OCI-LY7 (cell line): ENCODE data around the gene QPCTL. TPM values are rescaled to one million over a fixed set of nuclear protein-coding genes. Genes with fewer than 3 reads are reported as not detected.

Source experiments
- BruUV-seq: library from RNA; stranded (reverse); fragments of 400-500 nt; replicated peaks from 2 replicates; lab custom pipeline; 2021; lab: Mats Ljungman, UMichigan
- CTCF ChIA-PET: fragments of 300-600 bp; sonication (Branson Sonifier 250); formaldehyde crosslinking; loops from one replicate; lab custom pipeline; 2022; ENCODE audit warnings: antibody characterized with exemption; ENCODE audit not compliant: unreplicated experiment; lab: Charles Lee
- POLR2A ChIA-PET: fragments of 300-600 bp; sonication (Branson Sonifier 250); formaldehyde crosslinking; loops from one replicate; lab custom pipeline; 2022; ENCODE audit warnings: antibody characterized with exemption; lab: Charles Lee
- DNase-seq: peaks from one replicate; pipeline ENCODE4 v3.0.0-alpha.2; 2015; ENCODE audit warnings: low spot score
- H2AFZ ChIP-seq: fragments of 200-600 bp; sonication (generic), shearing (Covaris generic); 2 replicates; pipeline ENCODE4 v1.6.1; 2014; ENCODE audit warnings: mild to moderate bottlenecking, antibody characterized with exemption, low read length, moderate library complexity
- H3K27ac ChIP-seq: fragments of 200-600 bp; sonication (generic); 2 replicates; pipeline ENCODE4 v1.5.1; 2014; ENCODE audit warnings: mixed run types, low read depth, mild to moderate bottlenecking, moderate library complexity, low read length, inconsistent platforms; ENCODE audit not compliant: poor library complexity, severe bottlenecking
- H3K36me3 ChIP-seq: fragments of 200-600 bp; sonication (generic); 2 replicates; pipeline ENCODE4 v1.6.1; 2014; ENCODE audit warnings: mild to moderate bottlenecking, antibody characterized with exemption, low read length, moderate library complexity, mixed read lengths; ENCODE audit not compliant: insufficient read depth
- H3K4me1 ChIP-seq: fragments of 200-600 bp; sonication (generic); 2 replicates; pipeline ENCODE4 v1.5.1; 2014; ENCODE audit warnings: mild to moderate bottlenecking, low read length; ENCODE audit not compliant: insufficient read depth, poor library complexity, severe bottlenecking
- H3K4me2 ChIP-seq: fragments of 200-600 bp; sonication (generic); 2 replicates; pipeline ENCODE4 v1.6.1; 2014; ENCODE audit warnings: mild to moderate bottlenecking, low read length
- H3K4me3 ChIP-seq: fragments of 200-600 bp; sonication (generic); 2 replicates; pipeline ENCODE4 v1.5.1; 2014; ENCODE audit warnings: mild to moderate bottlenecking, low read depth, low read length; ENCODE audit not compliant: poor library complexity, severe bottlenecking
- H3K79me2 ChIP-seq: fragments of 200-600 bp; sonication (generic); 2 replicates; pipeline ENCODE4 v1.6.1; 2016; ENCODE audit warnings: low read depth, mild to moderate bottlenecking, low read length, moderate library complexity, mixed read lengths; ENCODE audit not compliant: insufficient read depth
- H3K9me2 ChIP-seq: fragments of 200-600 bp; sonication (generic); 2 replicates; pipeline ENCODE4 v1.6.1; 2016; ENCODE audit warnings: mild to moderate bottlenecking, low read length, mixed read lengths; ENCODE audit not compliant: insufficient read depth
- H3K9me3 ChIP-seq: fragments of 200-600 bp; sonication (generic); 2 replicates; pipeline ENCODE4 v1.6.1; 2014; ENCODE audit warnings: mild to moderate bottlenecking, mixed run types, low read length, mixed read lengths
- H4K20me1 ChIP-seq: fragments of 200-600 bp; sonication (generic); 2 replicates; pipeline ENCODE4 v1.6.1; 2014; ENCODE audit warnings: mild to moderate bottlenecking, antibody characterized with exemption, low read length, moderate library complexity, mixed read lengths; ENCODE audit not compliant: insufficient read depth
- CTCF ChIP-seq: fragments of 200-600 bp; sonication (generic); conservative IDR thresholded peaks from 2 replicates; pipeline ENCODE4 v1.5.1; 2014; ENCODE audit warnings: mild to moderate bottlenecking, antibody characterized with exemption, low read length, moderate library complexity, mixed read lengths
- EZH2phosphoT487 ChIP-seq: fragments of 200-600 bp; sonication (generic); IDR thresholded peaks from 2 replicates; pipeline ENCODE4 v1.6.1; 2018; ENCODE audit warnings: low read depth, borderline replicate concordance, mild to moderate bottlenecking, mixed run types, antibody characterized with exemption, low read length, moderate library complexity, mixed read lengths
- intact Hi-C: fragments of 100-400 bp; cut with micrococcal nuclease; formaldehyde crosslinking; loops from one replicate; pipeline ENCODE4 v1.10.0; 2022; ENCODE audit not compliant: unreplicated experiment
- total RNA-seq, 2 experiments: library from RNA; depleted of rRNA in 1 of 2; stranded (reverse); fragments of >200 nt in 1 of 2; shearing (Covaris generic) in 1 of 2; gene quantifications; 2 replicates each; pipeline ENCODE4 v1.2.3, GENCODE V29; 2014 to 2022

QPCTL gene
- total RNA-seq, 2 experiments from 2014 or later, result 24.8 to 26.3 TPM

DNA sequence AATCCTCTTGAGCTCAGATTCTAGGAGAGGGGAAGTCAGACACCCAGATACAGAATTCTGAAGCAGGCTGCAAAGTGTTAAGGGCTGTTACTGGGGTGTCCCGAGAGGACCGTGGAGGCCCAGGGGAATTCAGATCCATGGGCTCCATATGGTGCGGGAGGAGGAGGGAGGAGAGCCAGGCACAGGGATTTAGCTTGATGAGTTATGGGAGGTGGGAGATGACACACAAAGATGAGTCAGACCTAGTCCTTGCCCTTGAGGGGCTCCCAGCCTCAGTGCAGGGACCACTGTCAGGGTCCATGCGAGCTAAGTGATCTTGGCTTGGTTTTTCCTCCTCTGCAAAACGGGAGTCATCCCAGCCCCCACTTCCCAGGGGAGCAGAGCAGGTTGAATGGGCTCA, 38.8 kb upstream of the QPCTL start:
- H3K4me2 ChIP-seq, result no peak overlapping the region
- intact Hi-C loops, result no loop called here
- no peaks in the 10 kb centered on the region for H3K79me2 ChIP-seq
- no peak for DNase-seq
- no TSS peak for BruUV-seq
- no peaks in the 10 kb centered on the region for H3K9me2 ChIP-seq
- H2AFZ ChIP-seq, result no peak overlapping the region
- H3K4me1 ChIP-seq, result no peaks in the 10 kb centered on the region
- H3K27ac ChIP-seq, result no peak overlapping the region
- no peaks in the 10 kb centered on the region for H3K9me3 ChIP-seq
- no peak overlapping the region for H3K4me3 ChIP-seq
- ChIA-PET CTCF (no interaction called here), POLR2A (no interaction called here)
- no peak for TF ChIP-seq EZH2phosphoT487
- no peak for TF ChIP-seq CTCF
- H4K20me1 ChIP-seq, result no peaks in the 10 kb centered on the region
- no peaks in the 10 kb centered on the region for H3K36me3 ChIP-seq

GRCh38 chr19:45655073-45655472, 37.4 kb upstream of the QPCTL start:
- Histone ChIP-seq H3K4me3 (no peak overlapping the region), H3K27ac (no peak overlapping the region), H3K9me2 (no peaks in the 10 kb centered on the region), H3K9me3 (no peaks in the 10 kb centered on the region), H2AFZ (no peak overlapping the region), H4K20me1 (no peaks in the 10 kb centered on the region), H3K79me2 (no peaks in the 10 kb centered on the region), H3K4me2 (no peak overlapping the region), H3K36me3 (no peaks in the 10 kb centered on the region), H3K4me1 (no peaks in the 10 kb centered on the region)
- intact Hi-C loops, result no loop called here
- ChIA-PET POLR2A (interaction anchor here (0.6 kb wide), 1 partner anchor 78 kb away, joined by 3 read pairs; no protein-coding TSS in a partner anchor), CTCF (no interaction called here)
- no peak for DNase-seq
- BruUV-seq, result no TSS peak
- TF ChIP-seq EZH2phosphoT487, result no peak
- no peak for TF ChIP-seq CTCF

DNA sequence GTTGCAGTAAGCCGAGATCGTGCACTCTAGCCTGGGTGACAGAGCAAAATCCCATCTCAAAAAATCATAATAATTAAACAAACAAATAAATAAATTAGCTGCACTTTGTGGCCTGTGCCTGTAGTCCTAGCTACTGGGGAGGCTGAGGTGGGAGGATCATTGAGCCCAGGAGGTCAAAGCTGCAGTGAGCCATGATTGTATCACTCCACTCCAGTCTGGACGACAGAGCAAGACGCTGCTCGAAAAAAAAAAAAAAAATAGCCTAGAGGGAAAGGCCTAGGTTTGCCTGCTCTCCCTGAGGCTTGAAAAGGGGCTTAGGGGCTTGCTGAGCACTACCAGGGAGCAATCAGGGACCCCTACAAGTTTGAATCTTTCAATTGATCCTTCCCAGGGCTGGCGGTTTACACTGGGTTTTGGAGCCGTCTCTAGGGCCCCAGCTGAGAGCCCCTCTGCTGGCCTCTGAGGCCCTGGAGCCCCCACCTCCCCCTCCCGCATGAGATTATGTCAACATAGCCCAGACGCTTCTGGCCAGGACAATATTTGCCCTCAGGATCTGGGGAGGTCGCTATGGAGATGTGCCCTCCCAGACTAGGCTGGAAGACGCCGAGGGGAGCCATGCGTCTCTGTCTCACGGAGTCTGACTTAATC, 34.8 kb upstream of the QPCTL start:
- no peak for DNase-seq
- ChIA-PET POLR2A (no interaction called here), CTCF (no interaction called here)
- TF ChIP-seq EZH2phosphoT487 (no peak), CTCF (no peak)
- no peak overlapping the region for H3K4me2 ChIP-seq
- H4K20me1 ChIP-seq, result no peaks in the 10 kb centered on the region
- no peak overlapping the region for H3K27ac ChIP-seq
- no peak overlapping the region for H3K4me3 ChIP-seq
- no peaks in the 10 kb centered on the region for H3K9me3 ChIP-seq
- no peaks in the 10 kb centered on the region for H3K36me3 ChIP-seq
- no TSS peak for BruUV-seq
- no peaks in the 10 kb centered on the region for H3K9me2 ChIP-seq
- intact Hi-C loops, result no loop called here
- H3K79me2 ChIP-seq, result no peaks in the 10 kb centered on the region
- no peak overlapping the region for H2AFZ ChIP-seq
- no peaks in the 10 kb centered on the region for H3K4me1 ChIP-seq
